ENCODE data around the gene TMEM163.

Gene TMEM163

DNA sequence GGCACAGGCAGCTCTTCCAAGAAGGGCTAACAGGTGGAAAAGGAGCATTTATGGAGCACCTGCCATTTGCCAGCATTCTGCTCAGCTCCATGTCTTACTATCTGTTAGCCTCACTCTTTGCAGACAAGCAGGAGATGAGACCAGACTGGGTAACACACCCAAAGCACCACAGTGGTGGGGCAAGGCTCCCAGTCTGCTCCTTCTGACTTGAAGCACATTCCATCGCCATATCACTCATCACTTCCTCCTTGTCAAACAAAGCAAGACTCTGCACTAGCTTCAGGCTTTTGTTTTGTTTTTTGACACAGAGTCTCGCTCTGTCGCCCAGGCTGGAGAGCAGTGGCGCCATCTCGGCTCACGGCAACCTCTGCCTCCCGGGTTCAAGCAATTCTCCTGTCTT, 282.1 kb downstream of the TMEM163 start:
- no peak for DNase-seq (ENCODE audit: low read depth)

DNA sequence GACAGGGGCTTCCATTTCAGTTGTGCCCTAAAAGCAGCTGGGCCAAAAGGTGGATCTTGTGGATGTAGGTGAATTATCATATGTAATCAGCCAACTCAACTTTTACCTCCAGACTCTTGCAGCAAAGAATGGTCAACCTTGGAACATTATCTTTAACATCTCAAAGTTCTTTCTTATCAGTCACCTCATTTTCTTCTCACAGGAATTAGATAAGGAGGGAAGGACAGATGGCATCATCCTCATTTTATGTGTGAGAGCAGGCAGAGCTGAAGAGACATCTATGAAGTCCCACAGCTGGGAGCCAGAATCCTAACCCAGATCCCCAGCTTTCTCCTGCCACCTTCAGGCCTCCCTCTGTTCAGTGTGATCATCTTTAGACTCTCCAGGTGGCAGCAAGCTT, 282.9 kb downstream of the TMEM163 start:
- DNase-seq (ENCODE audit: low read depth) = no peak

DNA sequence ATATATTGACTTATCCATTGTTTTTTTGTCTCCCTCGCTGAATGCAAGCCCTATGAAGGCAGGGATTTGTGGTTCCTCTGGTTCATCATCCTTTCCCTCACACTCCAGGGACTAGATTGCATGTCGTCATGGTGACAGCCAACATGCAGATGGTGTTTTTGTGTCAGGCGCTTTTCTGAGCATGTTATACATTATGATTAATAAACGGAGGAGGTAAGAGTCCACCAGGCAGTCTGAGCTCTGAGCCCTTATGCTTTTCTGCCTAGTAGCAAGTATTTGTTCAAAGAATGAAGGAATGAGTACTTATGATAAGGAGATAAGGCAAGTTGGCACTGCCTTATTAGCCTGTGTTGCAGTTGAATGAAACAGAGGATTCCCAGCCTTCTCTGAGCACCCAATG, 283.3 kb downstream of the TMEM163 start:
- no peak for DNase-seq (ENCODE audit: low read depth)

DNA sequence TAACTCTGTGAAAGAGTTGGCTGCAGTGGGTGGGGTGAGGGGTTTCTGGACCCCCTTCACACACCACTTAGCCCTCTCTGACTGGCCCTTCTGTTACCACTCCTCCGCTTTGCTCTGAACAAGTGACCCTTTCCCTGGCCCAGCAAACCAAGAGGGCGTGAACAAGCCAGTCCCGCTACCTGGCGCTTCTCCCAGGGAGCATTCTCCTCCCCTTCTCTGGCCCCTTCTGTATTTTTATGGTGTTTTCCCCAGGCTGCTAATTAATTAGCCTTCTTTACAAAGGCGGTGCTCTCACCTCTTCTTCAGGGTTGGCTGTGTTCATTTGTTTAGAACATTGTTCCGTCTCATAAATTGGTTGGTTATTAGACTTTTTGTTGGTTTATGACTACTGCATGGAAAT, 284.8 kb downstream of the TMEM163 start:
- no peak for DNase-seq (ENCODE audit: low read depth)

DNA sequence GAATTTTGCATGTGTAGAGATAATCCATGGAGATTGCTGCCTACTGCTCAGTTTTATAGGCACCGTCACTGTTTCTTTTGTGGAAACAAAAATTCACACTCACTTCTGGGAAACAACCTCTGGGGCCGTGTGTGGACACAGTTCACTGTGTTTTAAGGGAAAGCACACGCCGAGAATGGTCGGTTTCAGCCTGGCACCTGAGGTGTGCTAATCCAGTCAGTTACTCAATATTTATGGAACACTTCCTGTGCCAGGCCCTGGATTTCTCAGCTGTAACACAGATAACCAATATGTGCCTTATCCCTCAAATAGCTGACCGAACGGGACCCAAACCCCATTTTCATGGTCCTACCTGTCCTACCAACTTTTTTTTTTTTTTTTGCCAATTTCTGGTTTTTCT, 285.3 kb downstream of the TMEM163 start:
- DNase-seq (ENCODE audit: low read depth) = no peak

DNA sequence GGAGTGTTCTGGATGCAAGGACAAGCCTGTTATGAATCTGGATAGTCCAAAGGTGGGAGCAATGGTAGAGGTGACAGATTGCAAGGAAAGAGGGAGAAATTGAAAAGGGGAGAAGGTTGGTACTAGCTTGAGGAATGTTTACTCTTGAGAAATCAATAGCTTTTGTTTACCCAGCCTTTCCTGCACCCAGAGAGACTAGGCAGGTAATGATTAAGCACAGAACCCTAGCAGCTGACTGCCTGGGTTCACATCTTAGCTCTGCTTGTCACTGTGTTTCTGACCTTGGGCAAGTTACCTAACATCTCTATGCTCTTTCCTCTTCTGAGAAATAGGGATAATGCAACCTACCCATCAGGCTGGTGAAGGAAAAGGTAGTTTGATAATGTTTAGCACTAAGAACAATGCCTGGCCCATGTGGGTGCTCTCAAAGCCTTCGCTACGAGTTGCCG, 286.3 kb downstream of the TMEM163 start:
- no peak for DNase-seq (ENCODE audit: low read depth)

DNA sequence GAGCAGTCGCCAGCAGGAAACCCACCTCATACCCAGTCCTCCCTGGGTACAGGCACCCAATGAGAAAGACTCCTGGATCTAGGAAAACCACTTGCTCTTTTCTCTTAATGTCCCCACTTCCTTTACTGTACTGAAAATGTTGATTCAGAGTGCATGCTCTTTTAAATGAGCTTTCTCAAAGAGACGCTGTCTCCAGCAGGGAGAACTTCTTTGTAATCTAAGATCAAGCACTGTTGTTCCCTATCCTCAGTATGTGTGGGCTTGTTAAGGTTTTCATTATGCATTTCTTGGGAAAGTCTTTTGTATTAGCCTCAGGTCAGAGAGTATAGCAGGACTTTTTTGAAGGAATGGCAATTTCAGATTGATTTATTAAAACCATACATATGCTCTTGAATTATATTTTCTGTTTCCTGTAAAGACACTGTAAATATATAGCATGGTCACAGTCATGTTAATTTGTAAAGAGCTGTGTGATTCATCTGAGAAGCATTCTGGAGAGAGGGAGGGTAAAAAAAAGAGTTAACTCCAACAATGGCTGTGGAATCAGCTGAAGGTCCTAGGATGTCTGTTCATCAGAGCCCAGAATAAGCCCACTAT, 286.9 kb downstream of the TMEM163 start:
- no peak for DNase-seq (ENCODE audit: low read depth)

DNA sequence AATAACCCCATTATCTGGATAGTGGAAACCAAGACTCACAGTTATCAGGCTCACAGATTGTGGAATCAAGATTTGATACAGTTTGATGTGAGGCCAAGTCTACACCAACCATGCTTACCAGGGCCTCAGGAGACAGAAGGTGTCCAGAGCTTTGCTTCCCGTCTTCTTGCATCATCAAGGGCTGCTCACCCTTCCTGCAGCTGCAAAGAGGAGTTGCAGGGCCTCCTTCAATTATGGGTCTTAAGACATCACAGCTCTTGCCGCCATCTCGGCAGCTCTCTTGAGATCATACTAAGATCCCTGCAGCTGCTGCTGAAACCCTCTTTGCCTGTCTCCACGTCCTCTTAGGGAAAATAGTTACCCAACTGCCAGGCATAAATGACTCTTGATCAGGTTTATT, 288.9 kb downstream of the TMEM163 start:
- DNase-seq (ENCODE audit: low read depth) = no peak

DNA sequence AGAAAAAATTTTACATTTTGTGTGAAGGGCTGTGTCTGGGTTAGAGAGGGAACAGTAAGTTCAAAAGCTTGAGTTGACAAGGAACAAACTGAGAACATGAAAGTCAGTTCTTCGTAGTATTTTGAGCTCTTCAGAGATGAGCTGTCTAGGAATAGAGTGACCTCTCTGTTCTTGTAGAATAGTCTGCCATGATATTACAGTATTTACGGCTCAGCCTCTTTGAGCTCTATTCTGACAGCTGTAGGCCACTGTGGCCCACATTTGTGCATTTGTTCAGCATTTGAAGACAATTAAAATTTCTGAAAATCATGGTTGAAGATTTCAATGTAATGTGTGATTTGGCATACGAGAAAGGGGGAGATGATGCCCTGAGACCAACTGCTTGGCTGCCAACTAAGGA, 292.1 kb downstream of the TMEM163 start:
- no peak for DNase-seq (ENCODE audit: low read depth)

DNA sequence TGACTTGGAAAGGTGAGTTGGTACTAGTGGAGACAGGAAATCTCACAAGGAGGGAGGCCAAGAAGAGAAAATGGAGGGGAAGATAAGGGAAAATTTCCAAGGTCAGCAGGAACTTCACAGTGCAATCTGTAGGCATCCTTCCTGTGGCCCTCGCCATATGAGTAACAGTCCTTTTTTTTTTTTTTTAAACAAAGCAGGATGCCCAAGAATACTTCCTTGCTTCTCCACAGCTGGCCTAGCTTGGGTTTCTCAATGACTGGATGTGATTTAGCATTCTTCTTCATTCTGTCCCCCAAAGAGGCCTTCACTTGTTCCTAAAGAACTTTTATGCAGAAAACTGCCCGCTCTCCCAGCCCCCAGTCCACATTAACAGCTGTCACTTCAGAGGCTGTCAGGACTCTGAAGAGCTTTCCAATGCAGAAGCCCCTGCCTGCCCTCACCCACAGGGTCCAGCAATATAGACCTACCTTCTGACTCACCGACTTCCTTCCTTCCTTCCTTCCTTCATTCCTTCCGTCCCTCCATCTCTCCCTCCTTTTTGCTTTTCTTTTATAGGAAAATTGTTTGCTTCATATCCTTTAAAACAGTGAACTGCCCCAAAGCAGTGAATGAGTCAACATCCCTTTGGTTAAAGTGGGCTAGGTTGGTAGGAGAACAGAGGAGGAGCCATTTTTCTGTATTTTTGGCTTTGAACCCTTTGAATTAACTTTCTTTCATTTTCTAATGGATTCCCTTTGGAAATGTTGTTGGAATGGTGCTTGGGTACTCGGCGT, 292.9 kb downstream of the TMEM163 start:
- no peak for DNase-seq (ENCODE audit: low read depth)

DNA sequence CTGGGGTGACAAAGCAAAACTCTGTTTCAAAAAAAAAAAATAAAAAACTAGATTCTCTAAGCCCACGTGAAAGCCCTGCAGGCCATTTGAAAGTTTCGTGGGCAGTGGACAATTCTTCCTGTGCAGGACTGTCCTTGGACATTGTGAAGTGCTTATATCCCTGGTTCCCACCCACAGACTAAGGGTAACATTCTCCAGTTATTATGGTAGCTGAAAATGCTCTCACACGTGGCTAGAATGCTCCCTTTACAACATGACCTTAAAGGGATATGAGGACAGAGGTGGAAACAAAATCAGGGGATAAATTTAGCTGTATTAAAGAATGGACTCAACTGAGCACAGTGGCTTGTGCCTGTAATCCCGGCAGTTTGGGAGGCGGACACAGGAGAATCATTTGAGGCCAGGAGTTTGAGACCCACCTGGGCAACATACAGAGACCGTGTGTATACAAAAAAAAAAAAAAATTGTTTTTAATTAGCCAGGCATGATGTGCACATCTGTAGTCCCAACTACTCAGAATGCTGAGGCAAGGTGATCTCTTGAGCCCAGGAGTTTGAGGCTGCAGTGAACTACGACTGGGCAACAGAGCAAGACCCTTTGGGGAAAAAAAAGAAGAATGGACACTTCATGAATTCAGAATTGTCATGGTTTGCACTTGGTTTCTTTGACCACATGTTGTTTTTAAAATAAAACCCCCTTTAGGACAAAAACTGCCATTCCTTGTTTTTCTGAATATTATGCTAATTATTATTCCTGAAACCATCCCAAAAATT, 297.1 kb downstream of the TMEM163 start:
- no peak for DNase-seq (ENCODE audit: low read depth)

DNA sequence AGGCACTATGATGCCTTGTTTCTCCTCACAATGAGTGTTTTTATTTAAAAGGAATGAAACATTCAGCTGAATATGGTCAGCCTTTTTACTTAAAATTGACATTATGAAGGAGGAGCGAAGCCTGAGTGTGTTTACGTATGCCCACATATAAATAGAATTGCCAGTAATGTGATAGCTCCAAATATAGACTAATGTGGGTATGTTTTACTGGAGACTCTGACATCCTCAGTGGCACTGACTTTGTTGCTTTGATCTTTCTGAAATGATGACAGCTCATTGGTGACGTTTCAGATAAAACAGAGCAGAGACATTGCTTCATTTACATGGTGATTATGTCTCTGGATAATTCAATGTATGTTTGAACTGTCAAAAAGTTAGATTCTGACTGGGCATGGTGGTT, 297.9 kb downstream of the TMEM163 start:
- DNase-seq (ENCODE audit: low read depth) = no peak

DNA sequence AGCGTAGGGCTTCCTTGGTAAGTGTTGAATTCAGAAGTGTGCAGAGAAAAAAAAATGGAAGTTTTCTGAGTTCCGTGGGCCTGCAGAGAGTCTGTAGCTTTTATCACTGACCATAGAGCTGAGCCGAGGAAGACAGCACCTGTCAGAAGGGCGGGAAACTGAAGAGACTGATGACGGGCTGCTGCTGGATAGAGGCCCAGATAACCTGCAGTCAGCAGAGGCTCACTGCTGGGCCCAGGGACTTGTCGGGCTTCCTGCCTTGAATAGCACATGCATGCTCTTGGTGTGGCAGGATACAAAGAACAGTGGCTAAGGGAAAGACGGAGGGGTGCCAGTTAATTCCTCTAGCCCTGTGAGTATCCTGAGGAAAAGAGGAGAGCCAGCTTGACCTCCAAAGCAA, 298.5 kb downstream of the TMEM163 start:
- DNase-seq (ENCODE audit: low read depth) = no peak

DNA sequence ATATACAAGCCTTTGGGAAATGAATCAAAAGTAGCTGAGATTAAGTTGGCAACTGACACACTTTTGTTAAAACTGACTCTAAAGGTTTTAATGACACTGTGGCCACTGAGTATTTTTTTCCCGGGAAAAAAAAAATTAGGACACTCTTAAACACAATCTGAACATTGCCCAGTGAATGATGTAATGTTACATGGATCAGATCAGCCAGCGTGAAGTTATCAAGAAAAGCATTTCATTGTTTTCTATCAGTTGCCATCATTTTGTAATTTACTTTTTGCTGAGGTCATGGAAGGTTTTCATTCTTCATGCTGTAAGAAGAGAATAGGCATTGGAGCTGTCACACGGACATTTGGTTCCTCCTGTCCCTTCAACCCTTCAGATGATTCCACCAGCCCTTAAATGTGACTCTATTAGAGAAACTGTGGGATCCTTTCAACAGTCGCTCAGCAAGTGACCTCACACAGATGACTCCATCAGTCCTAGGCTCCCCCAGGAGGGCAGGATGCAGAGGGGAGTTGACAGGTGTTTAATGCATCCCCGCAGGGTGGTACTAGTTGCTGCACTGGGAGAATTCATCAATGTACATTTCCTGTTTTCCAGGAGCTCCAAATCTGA, 300.7 kb downstream of the TMEM163 start:
- no peak for DNase-seq (ENCODE audit: low read depth)

DNA sequence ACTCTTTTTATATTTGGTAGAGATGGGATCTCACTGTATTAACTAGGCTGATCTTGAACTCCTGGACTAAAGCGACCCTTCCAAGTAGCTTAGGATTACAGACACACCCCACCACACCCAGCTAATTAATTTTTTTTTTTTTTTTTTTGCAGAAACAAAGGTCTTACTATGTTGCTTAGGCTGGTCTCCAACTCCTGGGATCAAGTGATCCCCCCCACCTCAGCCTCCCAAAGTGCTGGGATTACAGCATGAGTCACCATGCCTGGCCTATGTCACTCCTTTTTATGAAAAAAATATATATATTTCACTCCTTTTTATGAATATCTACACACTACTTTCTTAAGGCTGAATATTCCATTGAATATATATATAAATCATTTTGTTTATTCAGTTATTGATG, 302.2 kb downstream of the TMEM163 start:
- no peak for DNase-seq (ENCODE audit: low read depth)

DNA sequence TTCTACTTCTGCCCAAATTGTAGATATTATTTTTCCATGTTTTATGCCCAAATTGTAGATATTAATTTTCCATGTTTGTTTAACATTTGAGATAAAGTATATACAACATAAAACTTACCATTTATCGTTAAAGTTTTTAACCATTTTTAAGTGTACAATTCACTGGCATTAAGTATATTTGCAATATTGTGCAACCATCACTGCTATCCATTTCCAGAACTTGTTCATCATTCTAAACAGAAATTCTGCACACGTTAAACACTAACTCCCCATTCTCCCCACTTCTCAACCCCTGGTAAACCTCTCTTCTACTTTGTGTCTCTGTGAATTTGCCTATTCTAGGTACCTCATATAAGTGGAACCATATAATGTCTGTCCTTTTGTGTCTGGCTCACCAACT, 302.8 kb downstream of the TMEM163 start:
- no peak for DNase-seq (ENCODE audit: low read depth)

DNA sequence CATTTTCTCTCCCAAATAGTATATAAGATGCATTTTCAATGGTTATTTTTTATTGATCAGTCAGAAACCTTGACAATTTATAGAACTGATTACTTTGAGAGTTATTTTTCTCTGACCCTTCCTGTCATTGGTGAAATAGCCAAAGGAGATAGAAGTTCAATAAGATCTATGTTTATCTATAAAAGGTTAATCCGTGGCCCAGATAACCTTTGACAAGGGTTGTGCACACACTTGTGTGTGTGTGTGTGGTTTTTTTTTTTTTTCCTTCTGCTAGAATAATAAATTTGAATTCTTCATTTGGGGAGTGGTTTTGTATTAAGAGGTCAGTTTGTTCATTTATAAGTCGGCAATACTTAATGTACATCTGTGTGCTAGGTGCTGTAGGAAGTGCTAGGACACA, 304.9 kb downstream of the TMEM163 start:
- no peak for DNase-seq (ENCODE audit: low read depth)

DNA sequence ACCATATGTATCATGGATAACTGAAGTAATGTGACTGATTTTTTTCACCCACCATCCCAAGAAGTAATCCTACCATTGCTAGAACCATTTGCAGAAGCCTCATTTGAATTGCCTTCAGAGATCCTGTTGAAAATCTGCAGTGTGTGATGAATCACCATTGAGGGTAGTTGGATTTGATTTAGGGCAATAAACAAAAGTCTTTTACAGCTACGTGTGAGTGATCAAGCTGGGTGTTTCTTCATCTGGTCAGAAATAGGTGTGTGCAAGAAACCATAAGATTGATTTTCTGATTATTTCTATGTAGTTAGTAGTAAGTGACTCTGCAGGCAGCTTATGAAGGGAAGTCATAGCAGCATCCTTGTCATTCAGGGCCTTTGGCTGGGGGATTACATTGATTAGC, 305.4 kb downstream of the TMEM163 start:
- no peak for DNase-seq (ENCODE audit: low read depth)

DNA sequence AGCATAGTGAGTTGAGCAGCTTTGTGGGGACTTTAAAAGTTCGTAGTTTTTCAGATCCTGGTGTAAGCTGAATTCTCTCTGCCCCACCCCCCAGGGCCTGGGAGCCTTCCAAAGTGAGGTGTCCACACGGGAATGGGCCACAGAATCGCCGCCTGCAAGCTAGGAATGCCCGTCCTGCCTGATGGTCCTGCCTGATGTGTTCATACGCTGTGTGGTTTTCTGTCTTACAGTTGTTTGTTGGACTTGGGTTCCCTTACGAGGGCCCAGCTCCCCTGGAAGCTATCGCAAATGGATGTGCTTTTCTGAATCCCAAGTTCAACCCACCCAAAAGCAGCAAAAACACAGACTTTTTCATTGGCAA, 306.2 kb downstream of the TMEM163 start:
- DNase-seq (ENCODE audit: low read depth) = no peak

DNA sequence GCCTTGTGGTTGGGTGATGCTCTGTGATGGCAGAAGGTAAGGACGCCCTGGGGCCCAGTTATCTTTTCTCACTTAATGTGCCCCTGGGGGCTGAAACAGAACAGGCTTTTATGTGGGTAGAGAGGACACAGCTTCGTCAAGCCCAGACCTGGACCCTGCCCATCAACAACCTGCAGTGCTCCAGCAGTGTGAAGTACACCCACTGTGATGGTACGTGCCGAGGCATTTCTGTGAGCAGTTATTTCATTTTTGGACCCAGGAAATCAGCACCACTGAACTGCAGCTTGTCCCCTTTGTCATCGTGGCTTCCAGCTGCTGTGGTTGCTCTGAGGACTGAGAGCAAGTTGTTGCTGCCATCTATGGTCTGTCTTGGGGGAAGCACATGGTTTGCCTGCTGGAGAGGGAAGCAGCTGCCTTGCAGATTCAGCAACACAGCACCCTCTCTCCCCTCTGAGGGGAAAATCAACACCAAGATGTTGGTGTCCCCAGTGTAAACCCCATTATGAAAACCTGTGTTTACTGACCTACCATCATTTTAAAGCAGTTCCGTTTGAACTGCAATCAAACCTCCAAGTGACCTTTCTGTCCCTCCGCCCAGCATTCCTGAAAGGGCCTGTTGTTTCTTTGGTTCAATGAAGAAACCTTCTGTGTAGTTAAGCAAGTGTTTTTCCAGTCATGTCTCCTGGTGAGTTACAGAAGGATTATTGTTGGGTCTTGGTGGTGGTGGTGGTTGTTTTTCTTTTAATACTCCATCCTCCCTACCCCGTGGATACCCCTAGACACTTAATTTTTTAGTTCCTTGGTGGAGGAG, 306.8 kb downstream of the TMEM163 start:
- DNase-seq (ENCODE audit: low read depth) = peak; percentile 36

DNA sequence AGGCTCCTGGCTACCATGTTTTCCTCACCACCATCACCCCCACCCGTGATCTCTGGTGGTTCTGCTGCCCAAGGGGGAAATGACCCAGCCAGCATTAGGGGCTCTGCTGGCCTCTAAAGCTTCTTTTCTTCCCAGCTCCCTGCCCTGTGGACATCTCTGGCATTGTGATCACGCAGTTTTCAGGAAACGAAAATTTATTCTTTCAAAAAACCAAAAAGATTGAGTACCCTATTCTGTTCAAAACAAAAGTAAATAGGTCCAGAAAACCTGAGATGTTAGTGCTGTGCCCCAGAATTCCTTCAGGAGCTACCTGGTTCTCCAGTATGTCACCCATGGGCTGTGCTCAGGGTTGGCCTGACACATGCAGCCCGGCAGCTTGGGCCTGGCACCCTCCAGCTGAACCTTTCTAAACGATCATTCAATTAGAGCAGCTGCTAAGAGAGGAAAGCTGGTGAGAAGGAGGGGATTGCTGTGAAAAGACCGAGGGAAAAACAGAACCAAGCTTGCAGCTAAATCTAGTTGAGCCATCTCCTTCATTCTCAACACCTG, 307.4 kb downstream of the TMEM163 start:
- no peak for DNase-seq (ENCODE audit: low read depth)

DNA sequence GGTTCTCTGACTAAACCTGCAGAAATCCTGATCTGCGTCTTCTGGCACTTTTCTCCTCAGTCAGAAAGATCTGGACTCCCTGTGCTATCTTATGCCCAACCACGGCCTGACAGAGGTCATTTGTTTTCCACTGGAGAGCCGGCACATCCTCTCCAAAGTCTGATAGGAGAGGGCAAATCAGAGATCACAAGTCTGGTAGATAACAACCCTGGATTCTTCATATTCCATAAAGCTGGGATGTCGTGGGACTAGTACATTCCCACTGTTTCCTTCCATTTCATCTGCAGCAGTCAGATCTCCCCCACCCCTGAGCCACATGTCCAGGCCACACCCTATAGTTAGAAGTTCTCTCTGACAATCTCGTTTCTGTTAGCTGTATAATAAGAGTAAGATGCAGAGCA, 308.0 kb downstream of the TMEM163 start:
- no peak for DNase-seq (ENCODE audit: low read depth)
